GM10266 (cell line): ENCODE measurements around the gene TRMT44.

ENCODE experiments used
- DNase-seq: peaks from one replicate; pipeline ENCODE4 v3.0.0; 2012; ENCODE audit errors: extremely low spot score
- CTCF ChIP-seq: IDR thresholded peaks from 2 replicates; pipeline ENCODE4 v1.5.1; 2012; ENCODE audit warnings: mild to moderate bottlenecking, low read depth; ENCODE audit not compliant: control insufficient read depth, insufficient read depth; ENCODE audit errors: missing control alignments

The TRMT44 gene

GRCh38 chr4:8495803-8496202 is 55.2 kb downstream of the TRMT44 start:
- DNase-seq, result no peak
- TF ChIP-seq CTCF, result no peak

GRCh38 chr4:8497762-8498161 is 57.2 kb downstream of the TRMT44 start:
- no peak for TF ChIP-seq CTCF
- DNase-seq, result no peak

GRCh38 chr4:8500966-8501365 is 60.4 kb downstream of the TRMT44 start:
- no peak for TF ChIP-seq CTCF
- DNase-seq, result no peak

GRCh38 chr4:8501781-8502180 is 61.2 kb downstream of the TRMT44 start:
- no peak for TF ChIP-seq CTCF

GRCh38 chr4:8502371-8502770 is 61.8 kb downstream of the TRMT44 start:
- no peak for DNase-seq
- no peak for TF ChIP-seq CTCF

More at GRCh38 chr4:8501781-8502180, 61.2 kb downstream of the TRMT44 start:
- DNase-seq, result no peak

GRCh38 chr4:8502836-8503585 is 62.4 kb downstream of the TRMT44 start:
- no peak for TF ChIP-seq CTCF

GRCh38 chr4:8503801-8504200 is 63.2 kb downstream of the TRMT44 start:
- no peak for DNase-seq
- no peak for TF ChIP-seq CTCF

More at GRCh38 chr4:8502836-8503585, 62.4 kb downstream of the TRMT44 start:
- no peak for DNase-seq
